HG03432 (cell line): ENCODE data around the gene PIGS.

Experiments used
- ATAC-seq: cut with Tn5 transposase; IDR thresholded peaks from one replicate; pipeline ENCODE4 v1.9.1; 2021; ENCODE audit warnings: mild to moderate bottlenecking, moderate library complexity; ENCODE audit not compliant: unreplicated experiment

Gene PIGS

GRCh38 chr17:28511858-28512461 is 59.4 kb downstream of the PIGS start:
- no peak for ATAC-seq

- ATAC-seq, result no peak
These were observed 61.5 kb downstream of the PIGS start for GRCh38 chr17:28509789-28510188.

- ATAC-seq, result no peak
These were observed 63.1 kb downstream of the PIGS start for GRCh38 chr17:28508211-28508724.

GRCh38 chr17:28507567-28508203 is 63.6 kb downstream of the PIGS start:
- ATAC-seq, result no peak

GRCh38 chr17:28506763-28507487 is 64.4 kb downstream of the PIGS start:
- no peak for ATAC-seq

- no peak for ATAC-seq
These were observed 65.2 kb downstream of the PIGS start, which contains the start of gene FOXN1 for GRCh38 chr17:28505986-28506665. TSS of gene FOXN1 (plus strand) at chr17:28506348. CDS start at chr17:28523970, 17,622 bp downstream.

GRCh38 chr17:28503420-28503819 is 67.9 kb downstream of the PIGS start:
- ATAC-seq, result no peak
